Activated CD4-positive, alpha-beta T cell treated with anti-CD3 and anti-CD28 coated beads for 36 hours (primary cell): Measurements from ENCODE around the gene TRIM45. TPM values are rescaled to one million over a fixed set of nuclear protein-coding genes. Genes with fewer than 3 reads are reported as not detected.
"Not testable (repeated sequence)": the region's sequence is repeated elsewhere in the genome, so short reads cannot be mapped to it uniquely, and the experiment has no call there.

ENCODE experiments used
- ATAC-seq: fragments of 200-7000 bp; cut with Tn5 transposase; one replicate; pipeline ENCODE4 v1.10.0; 2021; ENCODE audit warnings: mild to moderate bottlenecking, moderate library complexity
- CTCF ChIA-PET: fragments of 350-600 bp; sonication (Branson Sonifier 250); formaldehyde crosslinking; loops from one replicate; lab custom pipeline; 2021; ENCODE audit warnings: antibody characterized with exemption; lab: Charles Lee
- POLR2A ChIA-PET: fragments of 350-600 bp; sonication (Branson Sonifier 250); formaldehyde crosslinking; loops from one replicate; lab custom pipeline; 2021; ENCODE audit warnings: antibody characterized with exemption, inconsistent platforms; lab: Charles Lee
- DNase-seq: peaks from one replicate; pipeline ENCODE4 v3.0.0-alpha.2; 2020
- H3K27ac Mint-ChIP-seq: one replicate; pipeline ENCODE4 v1.8.0; 2021; ENCODE audit warnings: mixed read lengths
- H3K27me3 Mint-ChIP-seq: one replicate; pipeline ENCODE4 v1.8.0; 2021; ENCODE audit warnings: mixed read lengths
- H3K36me3 Mint-ChIP-seq: one replicate; pipeline ENCODE4 v1.8.0; 2021; ENCODE audit warnings: low read depth, mixed read lengths
- H3K4me1 Mint-ChIP-seq: one replicate; pipeline ENCODE4 v1.8.0; 2021; ENCODE audit warnings: mixed read lengths
- H3K4me3 Mint-ChIP-seq: one replicate; pipeline ENCODE4 v1.8.0; 2021; ENCODE audit warnings: mild to moderate bottlenecking, moderate library complexity, mixed read lengths
- H3K9me3 Mint-ChIP-seq: one replicate; pipeline ENCODE4 v1.8.0; 2021; ENCODE audit warnings: low read depth, mixed read lengths
- intact Hi-C, 2 experiments: fragments of 100-400 bp; cut with DNase I in 1 of 2; cut with micrococcal nuclease in 1 of 2; formaldehyde crosslinking; loops; one replicate each; pipeline versions ENCODE4 v1.14.2 to v1.15.1; 2022 to 2024; cut with DNase I, micrococcal nuclease
- total RNA-seq, 2 experiments: library from RNA; stranded (reverse); gene quantifications; one replicate each; pipeline ENCODE4 v1.2.3, GENCODE V29; 2021

The TRIM45 gene
- total RNA-seq, 2 experiments from 2014 or later, result 0.37 to 0.62 TPM

DNA sequence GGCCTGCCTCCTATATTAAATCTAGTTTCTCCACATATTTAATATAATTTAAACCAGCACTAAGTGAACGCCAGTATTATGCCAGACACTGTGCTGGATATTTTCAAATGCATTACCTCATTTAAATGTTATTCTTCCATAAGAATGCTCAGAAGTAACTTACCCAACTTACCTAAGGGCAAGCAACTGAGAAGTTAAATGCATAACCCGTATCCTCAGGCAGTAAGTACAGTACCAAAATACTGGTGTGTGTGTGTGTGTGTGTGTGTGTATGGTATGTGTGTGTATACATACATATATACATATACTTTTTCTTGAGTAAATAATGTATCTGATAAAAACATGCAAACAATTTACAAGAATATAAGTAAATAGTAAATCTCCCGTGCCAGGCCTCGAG lies 9.0 kb upstream of the TRIM45 start:
- peaks cover 13% of the 10 kb centered on the region for H3K27me3 Mint-ChIP-seq
- ChIA-PET CTCF (no interaction called here), POLR2A (no interaction called here)
- ATAC-seq (no peak), DNase-seq (no peak)
- no peaks in the 10 kb centered on the region for H3K4me1 Mint-ChIP-seq
- intact Hi-C loops, result no loop called here
- H3K27ac Mint-ChIP-seq, result no peak overlapping the region
- H3K36me3 Mint-ChIP-seq, result no peaks in the 10 kb centered on the region
- no peaks in the 10 kb centered on the region for H3K9me3 Mint-ChIP-seq
- no peak overlapping the region for H3K4me3 Mint-ChIP-seq

DNA sequence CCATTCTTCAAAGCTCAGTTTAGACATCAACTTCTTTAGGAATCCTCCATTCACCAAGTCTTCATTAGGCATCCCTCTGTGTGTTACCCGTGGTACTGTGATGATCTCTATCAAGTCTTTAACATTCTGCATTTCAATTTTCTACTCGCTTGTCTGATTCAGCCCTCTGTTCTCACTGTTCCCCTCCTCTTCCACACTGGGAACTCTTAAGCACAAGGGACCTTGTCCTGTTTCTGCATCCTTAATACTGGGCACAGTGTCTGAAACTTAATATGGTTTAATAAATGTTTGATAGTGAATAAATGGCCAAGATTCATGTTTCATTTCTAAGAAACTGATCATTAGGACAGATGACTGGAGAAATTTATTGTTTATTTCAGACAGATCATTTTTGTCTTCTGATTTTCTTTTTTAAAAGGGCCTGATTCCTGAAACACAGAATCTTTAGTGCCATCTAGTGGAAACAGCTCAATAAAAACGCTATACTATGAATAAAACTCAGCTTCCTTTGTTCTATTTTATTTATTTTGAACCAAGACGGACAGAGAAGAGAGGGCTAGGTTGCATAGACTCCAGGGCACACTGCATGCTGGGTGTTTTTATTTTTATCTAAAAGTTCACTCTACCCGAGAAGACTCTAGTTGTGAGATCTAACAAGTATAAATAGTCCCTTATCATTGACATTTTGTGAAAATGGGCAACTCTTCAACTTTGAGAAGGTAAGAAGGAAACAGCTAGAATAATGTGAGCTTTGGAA lies 7.0 kb upstream of the TRIM45 start:
- Mint-ChIP-seq H3K27ac (no peak overlapping the region), H3K4me3 (no peak overlapping the region), H3K4me1 (no peaks in the 10 kb centered on the region), H3K9me3 (no peaks in the 10 kb centered on the region), H3K36me3 (no peaks in the 10 kb centered on the region), H3K27me3 (peaks cover 9% of the 10 kb centered on the region)
- no peak for DNase-seq
- ChIA-PET POLR2A (no interaction called here), CTCF (interaction anchor here (0.6 to 2.9 kb wide), 45 partner anchors 9 to 555 kb away, joined by 3 to 46 read pairs (median 4); partner anchors contain the start of gene TTF2)
- peak; percentile 44 for ATAC-seq
- intact Hi-C loops, result loop anchor here (1.0 to 10.0 kb wide), 5 partner anchors 61 to 556 kb away; partner anchors contain the start of gene CD58 (in 1 of the 2)

DNA sequence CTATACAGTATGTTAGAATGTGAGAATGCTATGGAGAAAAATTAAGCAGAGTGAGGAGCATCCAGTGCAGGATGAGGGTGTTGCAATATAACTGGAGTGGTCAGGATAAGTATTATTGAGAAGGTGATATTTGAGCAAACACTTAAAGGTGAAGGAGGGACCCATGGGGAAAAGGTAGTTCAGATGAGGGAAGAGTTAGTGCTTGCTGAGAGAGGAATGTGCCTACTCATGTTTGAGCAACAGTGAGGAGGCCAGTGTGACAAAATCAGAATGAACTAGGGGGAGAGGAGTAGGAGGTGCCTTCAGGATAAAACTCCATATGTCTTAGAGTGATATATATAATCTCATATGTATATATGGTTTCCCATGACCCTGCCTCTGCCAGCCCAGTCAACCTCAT lies 6.2 kb upstream of the TRIM45 start:
- Mint-ChIP-seq H3K27ac (no peak overlapping the region), H3K27me3 (peaks cover 11% of the 10 kb centered on the region), H3K36me3 (no peaks in the 10 kb centered on the region), H3K4me1 (no peaks in the 10 kb centered on the region), H3K4me3 (no peak overlapping the region), H3K9me3 (no peaks in the 10 kb centered on the region)
- ChIA-PET POLR2A (no interaction called here), CTCF (interaction anchor here (0.6 to 2.9 kb wide), 20 partner anchors 10 to 554 kb away, joined by 3 to 46 read pairs (median 5); no protein-coding TSS in a partner anchor)
- DNase-seq (no peak), ATAC-seq (no peak)
- intact Hi-C loops, result loop anchor here (1.0 to 10.0 kb wide), 5 partner anchors 60 to 555 kb away; partner anchors contain the start of gene CD58 (in 1 of the 2)

DNA sequence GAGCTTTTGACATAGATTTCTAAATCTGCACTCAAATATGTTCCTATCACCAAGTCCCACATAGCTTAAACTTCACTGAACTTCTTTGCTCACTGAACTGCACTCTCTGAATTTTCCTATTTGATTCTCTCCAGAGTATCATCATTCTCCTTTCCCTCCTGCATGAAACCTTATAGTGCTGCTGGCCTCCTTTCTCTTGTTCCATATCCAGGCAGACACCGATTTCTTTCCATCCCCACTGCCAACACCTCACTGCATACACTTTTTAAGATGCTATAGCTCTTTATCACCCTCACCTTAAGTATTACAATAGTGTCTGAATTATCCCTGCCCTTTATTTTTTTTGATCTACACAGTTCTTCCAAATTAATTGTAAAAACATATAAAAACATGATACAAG lies 3.1 kb upstream of the TRIM45 start:
- Mint-ChIP-seq H3K4me3 (no peak overlapping the region), H3K27ac (no peak overlapping the region), H3K27me3 (peaks cover 18% of the 10 kb centered on the region), H3K9me3 (no peaks in the 10 kb centered on the region), H3K4me1 (peaks cover 6% of the 10 kb centered on the region), H3K36me3 (no peaks in the 10 kb centered on the region)
- ATAC-seq (no peak), DNase-seq (no peak)
- CTCF ChIA-PET, result interaction anchor here (0.6 to 2.1 kb wide), 4 partner anchors 37 to 1153 kb away, joined by 3 to 8 read pairs (median 3); no protein-coding TSS in a partner anchor
- intact Hi-C loops, result loop anchor here (5.0 to 10.0 kb wide), 3 partner anchors 390 to 552 kb away; partner anchors contain the start of gene CD58 (in 1 of the 2)
- POLR2A ChIA-PET, result no interaction called here

DNA sequence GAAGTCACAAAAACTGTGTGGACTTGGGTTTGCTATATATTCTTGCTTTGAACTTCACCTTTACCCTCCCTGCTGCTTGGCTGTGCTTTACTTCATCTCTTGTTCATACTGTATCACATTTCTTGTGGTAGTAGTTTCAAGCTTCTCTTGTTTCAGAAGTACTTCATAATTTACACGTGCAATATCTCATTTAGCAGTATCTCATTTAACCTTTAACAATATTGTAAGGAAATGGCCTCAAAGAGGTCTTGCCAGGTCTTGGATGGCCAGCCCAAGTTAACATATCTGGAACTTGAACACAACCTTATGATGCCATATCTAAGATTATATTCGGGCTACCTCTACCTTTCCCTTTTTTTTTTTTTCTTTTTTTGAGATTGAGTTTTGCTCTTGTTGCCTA lies 1.7 kb upstream of the TRIM45 start:
- Mint-ChIP-seq H3K27me3 (peaks cover 18% of the 10 kb centered on the region), H3K9me3 (no peaks in the 10 kb centered on the region), H3K36me3 (no peaks in the 10 kb centered on the region), H3K4me3 (no peak overlapping the region), H3K4me1 (peaks cover 6% of the 10 kb centered on the region), H3K27ac (no peak overlapping the region)
- CTCF ChIA-PET, result interaction anchor here (0.7 to 1.7 kb wide), 5 partner anchors 14 to 799 kb away, joined by 3 to 5 read pairs (median 3); no protein-coding TSS in a partner anchor
- DNase-seq, result no peak
- POLR2A ChIA-PET, result no interaction called here
- ATAC-seq, result no peak
- intact Hi-C loops, result loop anchor here (2.0 to 10.0 kb wide), 2 partner anchors 60 to 388 kb away; no protein-coding TSS in a partner anchor

DNA sequence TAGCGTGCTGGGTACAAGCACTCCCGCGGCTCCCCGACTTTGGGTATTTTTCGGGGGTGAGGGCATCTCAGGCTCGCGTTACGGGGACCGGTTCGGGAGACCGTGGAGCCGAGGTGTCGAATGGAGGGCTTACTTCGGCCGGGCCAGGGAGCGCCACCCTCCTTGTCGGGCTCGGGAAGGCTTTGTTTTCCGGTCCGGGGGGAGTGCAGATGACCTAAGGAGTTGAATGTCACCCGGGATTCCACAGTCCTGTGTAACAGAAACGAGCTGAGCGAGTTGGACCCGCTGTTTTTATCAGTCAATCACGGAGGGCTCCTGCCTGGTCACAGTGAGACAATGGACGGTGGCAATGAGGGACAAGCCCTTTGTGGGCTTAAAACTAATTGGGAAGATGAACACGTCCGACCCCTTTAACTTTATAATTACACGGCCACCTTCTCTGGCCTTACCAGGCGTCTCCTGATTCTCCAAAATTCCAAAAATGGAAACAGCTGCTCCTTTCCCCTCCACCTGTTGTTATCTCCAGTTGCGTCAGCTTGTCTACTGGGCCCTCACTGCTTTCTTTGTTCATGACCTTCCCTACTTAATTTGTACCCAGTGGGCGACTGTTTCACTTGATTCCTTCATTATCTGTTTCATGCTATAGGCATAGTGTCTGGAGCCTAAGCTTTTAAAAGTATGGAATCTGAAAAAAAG lies 929 bp upstream of the TRIM45 start:
- Mint-ChIP-seq H3K27me3 (peaks cover 16% of the 10 kb centered on the region), H3K4me1 (peaks cover 6% of the 10 kb centered on the region), H3K36me3 (no peaks in the 10 kb centered on the region), H3K9me3 (no peaks in the 10 kb centered on the region), H3K27ac (no peak overlapping the region), H3K4me3 (peak overlapping the region; percentile 71)
- intact Hi-C loops, result loop anchor here (2.0 to 10.0 kb wide), 2 partner anchors 60 to 388 kb away; no protein-coding TSS in a partner anchor
- ChIA-PET POLR2A (no interaction called here), CTCF (interaction anchor here (0.5 to 1.7 kb wide), 7 partner anchors 17 to 800 kb away, joined by 3 to 5 read pairs (median 3); no protein-coding TSS in a partner anchor)
- no peak for DNase-seq
- ATAC-seq, result no peak

DNA sequence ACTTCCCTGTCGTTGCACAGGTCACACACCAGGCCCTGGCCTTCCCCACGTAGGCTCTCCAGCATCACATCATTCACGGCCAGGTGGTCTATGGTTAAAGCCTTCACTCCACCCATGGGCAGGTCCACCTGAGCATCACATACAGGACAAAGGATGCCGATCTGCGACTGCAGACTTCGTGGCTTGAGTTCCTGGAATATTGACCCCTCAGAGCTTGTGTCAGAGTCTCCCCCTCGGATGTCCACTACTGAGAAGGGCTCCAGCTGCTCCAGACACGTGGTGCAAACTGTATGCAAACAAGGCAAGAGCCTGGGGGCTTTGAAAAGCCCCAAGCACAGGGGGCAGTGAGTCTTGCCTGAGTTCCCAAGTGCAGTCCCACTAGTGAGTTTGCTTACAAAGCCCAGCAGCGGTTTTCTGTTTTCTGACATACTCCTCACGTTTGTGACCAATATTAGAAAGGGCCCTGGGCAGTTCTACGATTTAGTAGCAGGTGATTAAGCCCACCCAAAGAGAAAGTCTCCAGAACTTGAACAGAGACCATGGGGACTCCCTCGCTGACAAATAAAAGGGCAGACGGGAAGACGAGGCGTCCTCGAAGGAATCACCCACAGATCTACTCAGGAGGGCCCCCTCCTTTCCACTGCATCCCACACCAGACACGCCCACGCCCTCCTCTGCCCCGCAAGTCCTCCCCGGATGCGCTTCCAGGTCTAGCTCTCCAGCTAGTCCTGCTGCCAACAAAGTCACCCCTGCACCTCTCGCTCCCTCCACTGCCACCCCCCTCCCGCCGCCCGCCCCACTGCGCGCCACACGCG lies 568 bp downstream of the TRIM45 start:
- intact Hi-C loops, result loop anchor here in 1 of 2 experiments (10.0 kb wide), 1 partner anchor 386 kb away; no protein-coding TSS in a partner anchor

DNA sequence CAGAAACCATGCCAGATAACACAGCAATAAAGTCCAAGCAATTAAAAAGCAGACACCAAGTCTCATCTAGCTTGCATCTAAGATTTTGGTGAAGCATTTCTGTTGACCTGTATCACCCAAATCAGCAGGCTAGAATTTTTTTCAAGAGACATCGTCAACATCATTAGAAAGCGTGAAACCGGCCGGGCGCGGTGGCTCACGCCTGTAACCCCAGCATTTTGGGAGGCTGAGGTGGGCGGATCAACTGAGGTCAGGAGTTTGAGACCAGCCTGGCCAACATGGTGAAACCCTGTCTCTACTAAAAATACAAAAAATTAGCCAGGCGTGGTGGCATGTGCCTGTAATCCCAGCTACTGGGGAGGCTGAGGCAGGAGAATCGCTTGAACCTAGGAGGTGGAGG lies 2.4 kb downstream of the TRIM45 start:
- H3K9me3 Mint-ChIP-seq, H3K4me1 Mint-ChIP-seq, H3K36me3 Mint-ChIP-seq, H3K27me3 Mint-ChIP-seq, DNase-seq, H3K4me3 Mint-ChIP-seq, H3K27ac Mint-ChIP-seq, intact Hi-C loops, ATAC-seq: not testable (repeated sequence)
- ChIA-PET CTCF (interaction anchor here (1.5 kb wide), 2 partner anchors 10 to 25 kb away, joined by 4 to 10 read pairs; no protein-coding TSS in a partner anchor), POLR2A (interaction anchor here (0.8 kb wide), 1 partner anchor 52 kb away, joined by 3 read pairs; no protein-coding TSS in a partner anchor)

More for the DNA sequence above, 568 bp downstream of the TRIM45 start:
- DNase-seq (no peak), ATAC-seq (no peak)
- H3K4me3 Mint-ChIP-seq, result peak overlapping the region; percentile 71
- POLR2A ChIA-PET, result no interaction called here
- CTCF ChIA-PET, result interaction anchor here (0.6 to 1.5 kb wide), 3 partner anchors 8 to 65 kb away, joined by 3 to 10 read pairs (median 4); no protein-coding TSS in a partner anchor
- peaks cover 9% of the 10 kb centered on the region for H3K27me3 Mint-ChIP-seq
- H3K9me3 Mint-ChIP-seq, result no peaks in the 10 kb centered on the region
- no peaks in the 10 kb centered on the region for H3K36me3 Mint-ChIP-seq
- H3K4me1 Mint-ChIP-seq, result peaks cover 6% of the 10 kb centered on the region
- H3K27ac Mint-ChIP-seq, result peak overlapping the region; percentile 26

DNA sequence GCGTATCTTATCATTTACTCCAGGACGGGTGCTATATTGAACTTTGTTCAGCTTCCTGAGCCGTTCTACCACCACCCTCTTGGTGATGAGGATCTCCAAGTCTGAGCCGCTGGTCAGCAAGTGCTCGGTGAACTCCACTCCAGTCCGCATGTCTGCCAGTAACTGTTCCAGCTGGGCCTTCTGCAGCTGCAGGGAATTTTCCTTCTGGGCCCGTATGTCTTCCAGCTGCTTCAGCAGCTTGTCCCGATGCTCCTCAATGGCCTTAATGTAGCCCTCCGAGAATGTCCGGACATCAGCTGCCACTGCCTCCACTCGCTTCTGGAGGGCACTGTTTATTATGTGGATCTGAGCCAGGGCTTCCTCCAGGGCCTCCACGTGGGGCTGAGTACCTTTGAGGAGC lies 3.4 kb downstream of the TRIM45 start:
- Mint-ChIP-seq H3K27ac (no peak overlapping the region), H3K27me3 (peaks cover 7% of the 10 kb centered on the region), H3K4me1 (peaks cover 8% of the 10 kb centered on the region), H3K9me3 (no peaks in the 10 kb centered on the region), H3K36me3 (no peaks in the 10 kb centered on the region), H3K4me3 (no peak overlapping the region)
- DNase-seq, result no peak
- no peak for ATAC-seq
- ChIA-PET CTCF (no interaction called here), POLR2A (interaction anchor here (0.6 kb wide), 1 partner anchor 349 kb away, joined by 3 read pairs; no protein-coding TSS in a partner anchor)
- intact Hi-C loops, result no loop called here

DNA sequence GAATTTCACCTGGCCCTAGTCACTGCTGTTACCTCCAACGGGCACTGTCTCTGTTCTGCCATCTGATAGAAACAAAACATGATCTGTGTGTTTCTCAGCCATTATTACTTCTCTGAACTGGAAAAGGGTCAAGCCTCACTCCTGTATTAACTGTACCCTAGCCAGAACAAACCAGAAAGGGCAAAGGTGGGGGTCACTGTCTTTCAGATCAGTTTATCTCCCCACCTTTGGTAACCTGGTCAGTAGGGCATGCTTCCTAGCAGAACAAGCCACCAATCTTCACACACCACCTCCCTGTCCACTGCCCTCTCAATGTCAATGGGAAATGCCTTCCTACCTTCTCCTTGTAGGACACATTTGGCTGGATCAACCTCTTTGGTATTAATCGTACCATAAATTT lies 3.9 kb downstream of the TRIM45 start:
- no peak overlapping the region for H3K4me3 Mint-ChIP-seq
- no peak for ATAC-seq
- intact Hi-C loops, result no loop called here
- H3K9me3 Mint-ChIP-seq, result no peaks in the 10 kb centered on the region
- peaks cover 5% of the 10 kb centered on the region for H3K27me3 Mint-ChIP-seq
- CTCF ChIA-PET, result no interaction called here
- H3K27ac Mint-ChIP-seq, result no peak overlapping the region
- POLR2A ChIA-PET, result no interaction called here
- no peaks in the 10 kb centered on the region for H3K36me3 Mint-ChIP-seq
- peaks cover 8% of the 10 kb centered on the region for H3K4me1 Mint-ChIP-seq
- DNase-seq, result no peak
